Activated T-helper 2 cell treated with anti-CD3 and anti-CD28 coated beads, Interferon-gamma antibody, Interleukin-2, Interleukin-4, amounts not matched to agents 10 μg/mL and 5 μg/mL and 100 μg/mL, durations not matched to agents 14 hours and 24 hours and 36 hours (primary cell): Measurements from ENCODE around the gene USH2A. TPM values are rescaled to one million over a fixed set of nuclear protein-coding genes. Genes with fewer than 3 reads are reported as not detected.

Experiments
- DNase-seq: peaks from one replicate; pipeline ENCODE4 v3.0.0; 2021; ENCODE audit warnings: low spot score
- H3K27ac Mint-ChIP-seq: one replicate; pipeline ENCODE4 v1.8.0; 2021; ENCODE audit warnings: mixed read lengths
- H3K27me3 Mint-ChIP-seq: one replicate; pipeline ENCODE4 v1.8.0; 2021; ENCODE audit warnings: low read depth, mixed read lengths
- H3K36me3 Mint-ChIP-seq: one replicate; pipeline ENCODE4 v1.8.0; 2021; ENCODE audit warnings: low read depth, mixed read lengths
- H3K4me1 Mint-ChIP-seq: one replicate; pipeline ENCODE4 v1.8.0; 2021; ENCODE audit warnings: low read depth, mixed read lengths
- H3K4me3 Mint-ChIP-seq: one replicate; pipeline ENCODE4 v1.8.0; 2021; ENCODE audit warnings: low read depth, mild to moderate bottlenecking, moderate library complexity, mixed read lengths
- H3K9me3 Mint-ChIP-seq: one replicate; pipeline ENCODE4 v1.8.0; 2021; ENCODE audit warnings: mixed read lengths
- intact Hi-C: fragments of 100-400 bp; cut with micrococcal nuclease; formaldehyde crosslinking; loops from one replicate; pipeline ENCODE4 v1.15.1; 2023
- total RNA-seq: library from RNA; stranded (reverse); gene quantifications from 2 replicates; pipeline ENCODE4 v1.2.3, GENCODE V29; 2022

Gene USH2A
- total RNA-seq, 1 donor from 2014 or later: not detected

GRCh38 chr1:215767761-215768160 lies 655.5 kb downstream of the USH2A start:
- intact Hi-C loops: no loop called here

GRCh38 chr1:215766521-215766920 lies 656.7 kb downstream of the USH2A start:
- Mint-ChIP-seq H3K36me3 (no peaks in the 10 kb centered on the region), H3K4me1 (no peaks in the 10 kb centered on the region), H3K9me3 (peaks cover 5% of the 10 kb centered on the region), H3K27me3 (no peaks in the 10 kb centered on the region), H3K27ac (no peak overlapping the region), H3K4me3 (no peak overlapping the region)
- DNase-seq: no peak
- intact Hi-C loops: no loop called here

More at GRCh38 chr1:215767761-215768160, 655.5 kb downstream of the USH2A start:
- H3K27ac Mint-ChIP-seq: no peak overlapping the region
- H3K36me3 Mint-ChIP-seq: no peaks in the 10 kb centered on the region
- no peaks in the 10 kb centered on the region for H3K27me3 Mint-ChIP-seq
- peaks cover 5% of the 10 kb centered on the region for H3K9me3 Mint-ChIP-seq
- DNase-seq: no peak
- no peak overlapping the region for H3K4me3 Mint-ChIP-seq
- no peaks in the 10 kb centered on the region for H3K4me1 Mint-ChIP-seq

GRCh38 chr1:215765833-215766232 lies 657.4 kb downstream of the USH2A start:
- H3K27ac Mint-ChIP-seq: no peak overlapping the region
- no peaks in the 10 kb centered on the region for H3K36me3 Mint-ChIP-seq
- no peak for DNase-seq
- no peaks in the 10 kb centered on the region for H3K4me1 Mint-ChIP-seq
- intact Hi-C loops: no loop called here
- no peak overlapping the region for H3K4me3 Mint-ChIP-seq
- H3K9me3 Mint-ChIP-seq: peaks cover 5% of the 10 kb centered on the region
- H3K27me3 Mint-ChIP-seq: no peaks in the 10 kb centered on the region

DNA sequence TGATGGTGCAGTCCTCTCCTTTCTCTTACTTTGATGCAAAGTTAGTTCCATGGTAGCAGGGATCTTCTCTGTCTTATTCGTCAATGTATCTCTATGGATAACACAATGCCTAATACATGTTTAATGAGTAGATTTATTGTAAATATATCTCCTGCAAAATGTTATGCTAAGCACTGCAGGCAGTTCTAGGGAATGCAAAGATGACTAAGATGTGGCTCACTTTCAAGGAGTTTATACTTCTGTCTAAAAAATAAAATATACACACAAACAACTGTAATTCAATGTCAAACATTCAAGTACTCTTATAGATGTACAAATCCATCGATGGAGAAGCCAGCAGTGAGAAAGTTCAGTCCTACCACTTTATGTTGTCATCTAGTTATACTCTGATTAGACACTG lies 661.8 kb downstream of the USH2A start:
- H3K9me3 Mint-ChIP-seq: peaks cover 6% of the 10 kb centered on the region
- intact Hi-C loops: no loop called here
- DNase-seq: no peak

DNA sequence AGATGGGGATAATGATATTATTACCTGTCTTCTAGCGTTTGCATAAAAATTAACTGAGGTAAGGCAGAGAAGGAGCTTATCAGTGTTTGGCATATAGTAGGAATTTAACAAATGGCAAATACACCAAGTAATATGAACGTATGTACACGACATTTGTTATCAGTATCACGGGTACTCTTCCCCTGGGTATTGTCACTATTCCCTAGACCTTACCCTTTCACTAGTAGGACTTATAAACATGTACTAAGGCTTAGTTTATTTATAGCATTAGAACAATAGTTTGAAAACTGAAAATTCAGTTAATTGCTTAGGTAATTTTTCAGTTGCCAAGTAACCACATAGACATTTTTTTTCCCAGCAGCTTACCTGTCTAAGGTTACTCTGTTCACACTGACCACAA lies 669.1 kb downstream of the USH2A start:
- no peaks in the 10 kb centered on the region for H3K4me1 Mint-ChIP-seq
- H3K27me3 Mint-ChIP-seq: no peaks in the 10 kb centered on the region
- no peak for DNase-seq
- H3K9me3 Mint-ChIP-seq: peaks cover 6% of the 10 kb centered on the region
- H3K4me3 Mint-ChIP-seq: no peak overlapping the region
- intact Hi-C loops: no loop called here
- no peak overlapping the region for H3K27ac Mint-ChIP-seq
- H3K36me3 Mint-ChIP-seq: no peaks in the 10 kb centered on the region

More for the DNA sequence above, 661.8 kb downstream of the USH2A start:
- Mint-ChIP-seq H3K4me1 (no peaks in the 10 kb centered on the region), H3K27me3 (no peaks in the 10 kb centered on the region), H3K36me3 (no peaks in the 10 kb centered on the region), H3K27ac (no peak overlapping the region), H3K4me3 (no peak overlapping the region)

DNA sequence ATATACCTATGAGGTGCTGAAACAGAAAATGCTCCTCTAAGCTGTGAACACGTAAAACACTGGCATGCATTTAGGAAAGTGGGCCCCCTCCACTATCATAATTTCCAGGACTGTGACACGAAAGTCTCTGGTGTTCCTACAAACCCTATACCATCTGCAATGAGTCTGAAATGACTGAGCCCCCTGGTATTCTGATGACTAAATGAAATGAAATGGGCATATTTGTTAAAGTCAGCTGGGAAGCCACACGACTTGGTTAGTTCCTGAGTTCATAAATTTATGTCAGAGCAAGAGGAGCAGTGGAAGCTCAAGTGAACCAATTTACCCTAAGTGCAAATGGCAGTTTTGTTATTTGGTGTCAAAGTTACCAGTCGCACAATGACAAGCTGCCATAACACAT lies 673.8 kb downstream of the USH2A start:
- intact Hi-C loops: no loop called here
- Mint-ChIP-seq H3K4me1 (no peaks in the 10 kb centered on the region), H3K36me3 (no peaks in the 10 kb centered on the region), H3K27me3 (no peaks in the 10 kb centered on the region), H3K4me3 (no peak overlapping the region), H3K27ac (no peak overlapping the region), H3K9me3 (no peaks in the 10 kb centered on the region)
- no peak for DNase-seq

- DNase-seq: no peak
- Mint-ChIP-seq H3K4me3 (no peak overlapping the region), H3K9me3 (no peaks in the 10 kb centered on the region), H3K4me1 (no peaks in the 10 kb centered on the region), H3K27me3 (no peaks in the 10 kb centered on the region), H3K36me3 (no peaks in the 10 kb centered on the region), H3K27ac (no peak overlapping the region)
- intact Hi-C loops: no loop called here
Observed at GRCh38 chr1:215748431-215748830, 674.8 kb downstream of the USH2A start.

DNA sequence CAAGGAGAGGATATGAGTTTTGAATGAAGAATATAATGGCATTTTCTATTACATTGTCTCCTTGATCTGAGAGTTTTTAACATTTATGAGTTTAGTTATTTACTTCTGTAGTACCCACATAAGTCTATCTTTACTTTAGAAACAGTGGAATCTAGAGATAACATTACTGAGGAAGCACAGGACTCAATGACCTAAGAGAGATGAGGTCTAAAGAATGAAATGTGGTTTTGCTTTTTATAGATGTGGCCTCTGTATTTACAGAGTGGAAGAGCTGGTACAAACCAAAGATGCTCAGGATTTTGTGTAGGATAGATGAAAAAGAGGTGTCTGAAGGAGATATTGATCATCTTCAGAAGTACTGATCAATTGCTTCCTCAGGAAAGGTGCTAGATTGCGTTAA lies 678.8 kb downstream of the USH2A start:
- Mint-ChIP-seq H3K9me3 (no peaks in the 10 kb centered on the region), H3K36me3 (no peaks in the 10 kb centered on the region), H3K27me3 (no peaks in the 10 kb centered on the region), H3K27ac (no peak overlapping the region), H3K4me3 (no peak overlapping the region), H3K4me1 (no peaks in the 10 kb centered on the region)
- intact Hi-C loops: no loop called here
- no peak for DNase-seq

DNA sequence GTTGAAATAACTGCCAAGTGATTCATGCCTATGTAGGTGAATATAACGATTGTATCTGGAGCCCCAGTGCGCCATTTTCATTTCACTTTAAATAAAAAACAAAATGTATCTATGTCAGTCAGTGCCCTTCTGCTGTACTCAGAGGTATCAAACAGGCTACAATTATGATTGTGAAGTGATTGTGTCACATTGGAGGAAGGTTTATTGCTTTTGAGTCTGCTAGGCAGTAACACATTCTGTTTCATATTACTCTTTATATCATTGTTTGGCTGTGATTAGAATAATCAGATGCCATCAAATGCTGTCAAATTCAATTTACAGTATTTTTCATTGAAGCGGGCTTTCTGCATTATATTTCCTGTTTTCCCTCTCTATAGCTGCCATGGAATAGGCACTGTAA lies 684.2 kb downstream of the USH2A start:
- Mint-ChIP-seq H3K36me3 (no peaks in the 10 kb centered on the region), H3K27me3 (no peaks in the 10 kb centered on the region), H3K4me3 (no peak overlapping the region), H3K4me1 (no peaks in the 10 kb centered on the region), H3K9me3 (no peaks in the 10 kb centered on the region), H3K27ac (no peak overlapping the region)
- no peak for DNase-seq
- intact Hi-C loops: no loop called here

- Mint-ChIP-seq H3K27me3 (no peaks in the 10 kb centered on the region), H3K36me3 (no peaks in the 10 kb centered on the region), H3K4me3 (no peak overlapping the region), H3K9me3 (no peaks in the 10 kb centered on the region), H3K27ac (no peak overlapping the region), H3K4me1 (no peaks in the 10 kb centered on the region)
- no peak for DNase-seq
- intact Hi-C loops: no loop called here
Observed at GRCh38 chr1:215731699-215732098, 691.5 kb downstream of the USH2A start.

DNA sequence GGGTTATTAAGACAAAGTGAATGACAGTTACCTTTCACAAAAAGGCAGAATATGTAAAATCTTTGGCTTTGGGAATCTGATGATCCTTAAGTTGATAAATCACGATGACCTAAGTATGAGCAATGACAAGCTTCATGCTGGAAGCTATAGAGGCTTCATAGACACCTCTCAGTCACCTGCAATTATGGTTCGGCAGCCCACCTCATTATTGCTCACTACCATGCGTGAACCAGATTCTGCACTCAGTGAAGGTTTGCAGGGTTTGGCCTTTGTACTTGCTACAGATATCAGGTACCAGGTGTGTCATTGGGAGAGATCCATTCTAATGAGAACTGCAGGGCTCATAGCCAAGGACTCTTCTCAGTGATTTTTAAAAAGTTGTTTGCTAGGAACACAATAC lies 692.6 kb downstream of the USH2A start:
- intact Hi-C loops: no loop called here
- Mint-ChIP-seq H3K4me3 (no peak overlapping the region), H3K4me1 (no peaks in the 10 kb centered on the region), H3K27ac (no peak overlapping the region), H3K36me3 (no peaks in the 10 kb centered on the region), H3K9me3 (no peaks in the 10 kb centered on the region), H3K27me3 (no peaks in the 10 kb centered on the region)
- DNase-seq: no peak

DNA sequence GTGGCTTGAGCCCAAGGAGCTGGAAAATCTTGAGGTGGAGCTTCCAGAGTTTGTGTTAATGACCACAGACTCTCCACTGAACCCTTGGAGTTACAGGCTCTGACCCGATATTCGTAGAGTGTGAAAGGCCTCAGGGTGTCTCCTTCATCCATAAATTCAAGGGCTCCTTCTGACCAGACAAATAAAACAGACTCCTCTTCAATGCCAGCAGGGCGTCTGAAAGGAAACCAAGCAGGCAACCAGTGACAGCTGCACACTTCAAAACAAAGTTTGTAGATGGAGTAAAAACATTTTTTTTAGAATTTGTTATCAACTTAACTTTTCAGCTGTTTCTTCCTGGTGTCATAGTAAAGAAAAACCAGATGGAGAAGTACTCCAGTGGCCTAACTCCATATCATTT lies 695.1 kb downstream of the USH2A start:
- H3K27me3 Mint-ChIP-seq: no peaks in the 10 kb centered on the region
- no peak overlapping the region for H3K27ac Mint-ChIP-seq
- no peak overlapping the region for H3K4me3 Mint-ChIP-seq
- no peaks in the 10 kb centered on the region for H3K36me3 Mint-ChIP-seq
- H3K4me1 Mint-ChIP-seq: no peaks in the 10 kb centered on the region
- intact Hi-C loops: no loop called here
- H3K9me3 Mint-ChIP-seq: no peaks in the 10 kb centered on the region
- no peak for DNase-seq

- no peaks in the 10 kb centered on the region for H3K27me3 Mint-ChIP-seq
- intact Hi-C loops: no loop called here
- no peak for DNase-seq
- H3K36me3 Mint-ChIP-seq: no peaks in the 10 kb centered on the region
- H3K4me1 Mint-ChIP-seq: no peaks in the 10 kb centered on the region
- no peak overlapping the region for H3K4me3 Mint-ChIP-seq
- H3K27ac Mint-ChIP-seq: no peak overlapping the region
- no peaks in the 10 kb centered on the region for H3K9me3 Mint-ChIP-seq
Observed at GRCh38 chr1:215720126-215720525, 703.1 kb downstream of the USH2A start.

- H3K4me1 Mint-ChIP-seq: no peaks in the 10 kb centered on the region
- H3K27ac Mint-ChIP-seq: no peak overlapping the region
- no peaks in the 10 kb centered on the region for H3K9me3 Mint-ChIP-seq
- H3K36me3 Mint-ChIP-seq: no peaks in the 10 kb centered on the region
- intact Hi-C loops: no loop called here
- H3K4me3 Mint-ChIP-seq: no peak overlapping the region
- H3K27me3 Mint-ChIP-seq: no peaks in the 10 kb centered on the region
- no peak for DNase-seq
Observed at GRCh38 chr1:215719552-215719951, 703.7 kb downstream of the USH2A start.
